Neural progenitor cell (in vitro differentiated cells): ENCODE measurements around the gene PLPP3.
A peak's percentile ranks its signal among the peaks of the same experiment; 100 is the strongest.

Source experiments
- EZH2 ChIP-seq: fragments of 200-600 bp; sonication (generic); IDR thresholded peaks from 2 replicates; pipeline ENCODE4 v1.6.1; 2017; ENCODE audit warnings: antibody characterized with exemption, mild to moderate bottlenecking, moderate library complexity
- EZH2phosphoT487 ChIP-seq: fragments of 200-600 bp; sonication (generic); IDR thresholded peaks from 2 replicates; pipeline ENCODE4 v1.6.1; 2017; ENCODE audit warnings: antibody characterized with exemption
- TF ChIP-seq, protein P1 (sequence below): fragments of 200-600 bp; sonication (generic); IDR thresholded peaks from 2 replicates; pipeline ENCODE4 v1.5.1; 2017; ENCODE audit warnings: antibody characterized with exemption, mild to moderate bottlenecking

DNA sequence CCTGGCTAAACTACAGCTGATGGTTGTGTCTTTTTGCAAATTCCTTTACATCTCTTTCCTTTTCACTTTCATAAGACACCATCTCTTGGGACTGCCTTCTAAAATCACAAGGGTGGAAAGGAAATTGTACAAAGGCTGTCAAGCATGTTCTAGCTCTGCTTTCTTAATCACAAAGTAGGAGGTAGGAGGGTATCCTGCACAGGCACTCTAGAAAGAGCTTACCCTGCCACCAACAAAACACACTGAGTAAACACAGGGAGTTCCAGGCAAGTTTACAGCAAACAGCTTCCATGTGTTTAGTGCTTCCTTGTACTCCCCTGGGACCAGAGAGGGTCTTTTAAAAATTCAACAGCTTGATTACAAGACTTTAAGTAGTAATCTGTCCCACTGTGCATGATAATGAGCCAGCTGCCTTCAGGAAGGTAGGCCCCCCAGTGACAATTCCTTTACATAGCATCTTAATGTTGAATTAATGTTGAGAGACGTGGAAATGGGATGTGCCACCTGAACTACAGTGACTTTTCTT is 2.4 kb downstream of the PLPP3 start:
- TF ChIP-seq, protein P1, sequence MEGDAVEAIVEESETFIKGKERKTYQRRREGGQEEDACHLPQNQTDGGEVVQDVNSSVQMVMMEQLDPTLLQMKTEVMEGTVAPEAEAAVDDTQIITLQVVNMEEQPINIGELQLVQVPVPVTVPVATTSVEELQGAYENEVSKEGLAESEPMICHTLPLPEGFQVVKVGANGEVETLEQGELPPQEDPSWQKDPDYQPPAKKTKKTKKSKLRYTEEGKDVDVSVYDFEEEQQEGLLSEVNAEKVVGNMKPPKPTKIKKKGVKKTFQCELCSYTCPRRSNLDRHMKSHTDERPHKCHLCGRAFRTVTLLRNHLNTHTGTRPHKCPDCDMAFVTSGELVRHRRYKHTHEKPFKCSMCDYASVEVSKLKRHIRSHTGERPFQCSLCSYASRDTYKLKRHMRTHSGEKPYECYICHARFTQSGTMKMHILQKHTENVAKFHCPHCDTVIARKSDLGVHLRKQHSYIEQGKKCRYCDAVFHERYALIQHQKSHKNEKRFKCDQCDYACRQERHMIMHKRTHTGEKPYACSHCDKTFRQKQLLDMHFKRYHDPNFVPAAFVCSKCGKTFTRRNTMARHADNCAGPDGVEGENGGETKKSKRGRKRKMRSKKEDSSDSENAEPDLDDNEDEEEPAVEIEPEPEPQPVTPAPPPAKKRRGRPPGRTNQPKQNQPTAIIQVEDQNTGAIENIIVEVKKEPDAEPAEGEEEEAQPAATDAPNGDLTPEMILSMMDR = peak; percentile 47
- TF ChIP-seq EZH2 = no peak
- TF ChIP-seq EZH2phosphoT487 = no peak
